CD4-positive, alpha-beta T cell treated with Interleukin-2 at 100 ng/mL for 4 hours (primary cell): Measurements from ENCODE around the gene OPN1MW.
"Not testable (repeated sequence)": the region's sequence is repeated elsewhere in the genome, so short reads cannot be mapped to it uniquely, and the experiment has no call there.

Experiments
- DNase-seq: peaks from one replicate; pipeline ENCODE4 v3.0.0-alpha.2; 2020; ENCODE audit warnings: low spot score

Gene OPN1MW

DNA sequence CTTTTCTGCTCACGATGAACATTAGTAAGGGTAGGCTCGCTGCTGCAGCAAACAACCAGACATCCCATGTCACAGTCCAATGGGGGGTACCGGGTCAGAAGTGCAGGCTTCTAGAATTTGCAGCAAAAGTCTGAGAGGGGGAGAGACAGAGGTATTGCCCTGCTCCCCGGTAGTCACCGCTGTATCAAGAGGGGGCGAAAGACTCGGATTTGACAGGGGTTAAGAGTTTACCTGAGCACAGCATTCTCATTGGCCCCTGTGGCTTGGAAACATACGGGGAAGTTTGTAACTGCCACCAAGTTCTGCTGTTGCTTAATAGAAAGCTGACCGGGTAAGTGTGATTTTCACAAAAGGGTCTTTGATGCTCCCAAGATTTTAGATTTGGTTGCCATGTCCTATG, 28.7 kb downstream of the OPN1MW start:
- not testable (repeated sequence) for DNase-seq

DNA sequence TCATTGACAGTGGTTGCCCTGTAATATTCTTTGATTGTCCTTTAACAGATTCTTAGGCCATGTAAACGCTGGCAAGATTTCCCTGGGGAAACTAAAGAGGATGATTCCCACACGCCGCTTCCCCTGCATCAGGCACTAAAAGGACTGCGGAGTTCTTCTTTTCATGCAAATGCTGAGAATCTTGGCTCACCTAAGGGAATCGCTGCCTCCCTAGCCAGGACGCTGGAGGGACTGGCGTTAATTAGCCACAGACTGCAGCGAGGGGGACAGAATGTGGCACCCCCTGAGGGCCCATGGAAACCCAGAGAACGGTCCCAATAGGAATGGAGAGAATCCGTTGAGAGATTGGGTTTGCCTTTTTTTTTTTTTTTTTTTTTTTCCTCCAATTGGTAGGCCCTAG, 29.1 kb downstream of the OPN1MW start:
- DNase-seq, result not testable (repeated sequence)

DNA sequence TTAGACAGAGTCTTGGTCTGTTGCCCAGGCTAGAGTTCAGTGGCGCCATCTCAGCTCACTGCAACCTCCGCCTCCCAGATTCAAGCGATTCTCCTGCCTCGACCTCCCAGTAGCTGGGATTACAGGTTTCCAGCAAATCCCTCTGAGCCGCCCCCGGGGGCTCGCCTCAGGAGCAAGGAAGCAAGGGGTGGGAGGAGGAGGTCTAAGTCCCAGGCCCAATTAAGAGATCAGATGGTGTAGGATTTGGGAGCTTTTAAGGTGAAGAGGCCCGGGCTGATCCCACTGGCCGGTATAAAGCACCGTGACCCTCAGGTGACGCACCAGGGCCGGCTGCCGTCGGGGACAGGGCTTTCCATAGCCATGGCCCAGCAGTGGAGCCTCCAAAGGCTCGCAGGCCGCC, 37.1 kb downstream of the OPN1MW start, which contains the start of gene OPN1MW2:
Gene OPN1MW2, plus strand, starts transcription at position 301 of the 400 bp plus-strand sequence. Its CDS starts 60 bp downstream, at position 361.
- not testable (repeated sequence) for DNase-seq

DNA sequence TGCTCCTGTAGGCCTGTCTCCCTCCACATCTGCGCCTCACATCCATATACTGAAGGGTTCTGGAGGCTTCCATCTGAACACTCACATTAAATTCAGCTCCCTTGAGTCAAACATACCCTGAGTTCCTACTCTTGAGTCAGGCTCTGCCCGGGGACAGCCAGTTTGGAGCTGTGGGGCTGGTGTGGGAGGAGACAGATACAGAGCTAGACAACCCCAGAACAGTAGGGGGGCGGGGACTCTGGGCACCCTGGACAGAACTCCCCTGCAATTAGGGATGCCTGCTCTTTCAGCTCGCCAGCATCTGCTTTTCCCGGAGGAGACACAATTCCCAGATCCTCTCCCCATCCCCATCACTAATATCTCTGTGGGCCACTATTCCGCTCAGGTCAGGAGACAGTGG, 42.9 kb downstream of the OPN1MW start:
- not testable (repeated sequence) for DNase-seq

DNA sequence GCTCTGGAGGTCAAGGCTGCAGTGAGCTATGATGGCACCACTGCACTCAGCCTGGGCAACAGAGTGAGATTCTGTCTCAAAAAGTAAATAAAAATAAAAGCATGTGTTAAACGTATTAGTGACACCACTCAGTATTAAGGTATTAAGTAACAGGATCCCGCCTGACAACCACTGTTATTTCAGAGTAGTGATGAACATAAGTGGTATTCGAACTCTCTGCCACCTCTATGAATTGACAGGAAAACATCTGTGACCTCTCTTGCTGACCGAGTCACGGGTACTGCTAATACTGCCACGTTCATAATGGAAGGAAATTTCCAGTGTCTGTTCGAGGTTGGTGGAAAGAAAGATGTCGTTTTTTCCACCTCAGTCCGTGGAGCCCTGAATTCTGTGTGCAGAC, 44.3 kb downstream of the OPN1MW start:
- DNase-seq, result not testable (repeated sequence)

DNA sequence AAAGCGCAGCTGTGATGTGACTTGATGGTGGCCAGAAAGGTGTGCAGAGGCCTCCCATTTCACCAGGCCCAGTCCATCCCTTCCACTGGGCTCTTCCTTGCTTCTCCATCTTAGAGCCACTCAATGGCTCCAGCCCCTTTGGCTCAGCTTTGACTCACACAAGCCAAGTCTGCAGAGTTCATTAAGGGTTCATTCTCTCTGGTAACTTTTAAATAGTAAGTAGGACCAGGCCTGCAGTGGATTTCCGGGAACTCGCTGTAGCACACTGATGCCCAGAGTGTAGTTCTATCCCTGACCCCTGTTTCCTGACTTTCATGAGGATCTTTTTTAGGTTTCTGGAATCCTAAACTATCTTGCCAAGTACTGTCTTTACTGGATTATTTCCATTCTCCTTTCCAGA, 49.0 kb downstream of the OPN1MW start:
- not testable (repeated sequence) for DNase-seq

DNA sequence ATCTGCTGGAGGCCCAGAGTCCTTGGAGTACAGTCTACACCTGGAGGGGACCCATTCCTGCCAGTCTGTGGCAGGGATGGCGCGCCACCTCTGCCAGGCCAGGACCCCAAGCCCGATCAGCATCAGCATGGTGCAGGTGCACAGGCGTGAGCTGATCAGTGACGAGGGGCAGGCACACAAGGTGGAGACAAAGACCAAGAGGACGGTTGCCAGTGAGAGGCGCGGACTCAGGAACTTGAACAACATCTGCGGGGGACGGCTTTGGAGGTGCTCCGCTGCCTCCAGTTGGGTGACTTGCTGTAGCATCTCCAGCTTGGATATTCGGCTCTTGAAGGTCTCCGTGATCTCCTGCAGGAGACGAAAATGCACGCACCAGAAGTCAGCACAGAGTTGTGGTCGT, 51.2 kb downstream of the OPN1MW start:
- not testable (repeated sequence) for DNase-seq

DNA sequence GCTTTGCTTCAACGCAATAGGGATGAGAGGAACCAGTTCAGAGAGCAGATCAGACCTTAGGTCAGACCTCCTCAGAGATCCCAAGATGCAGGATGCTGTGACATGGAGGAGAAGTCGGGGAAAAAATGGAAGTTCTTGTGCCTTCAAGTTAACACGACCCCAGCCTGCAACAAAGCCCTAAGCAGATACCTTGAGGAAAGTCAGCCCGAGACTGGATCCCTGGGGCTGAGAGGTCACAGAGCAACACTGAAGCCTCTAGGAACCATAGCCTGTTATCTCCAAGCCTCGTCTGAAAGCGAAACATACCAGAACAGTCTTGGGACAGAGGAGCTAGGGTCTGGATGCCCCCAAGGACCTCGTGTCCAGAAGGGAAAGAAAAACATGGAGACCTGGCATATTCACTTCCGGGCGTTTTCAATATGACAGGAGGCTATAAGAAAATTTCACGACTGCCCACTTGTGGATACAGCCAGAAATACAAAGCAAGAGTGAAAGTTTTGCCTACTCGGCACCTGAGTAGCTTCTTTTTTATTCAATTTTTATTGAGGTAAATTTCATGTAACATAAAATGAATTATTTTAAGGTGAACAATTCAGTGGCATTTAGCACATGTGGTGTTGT, 56.7 kb downstream of the OPN1MW start:
- DNase-seq, result not testable (repeated sequence)

DNA sequence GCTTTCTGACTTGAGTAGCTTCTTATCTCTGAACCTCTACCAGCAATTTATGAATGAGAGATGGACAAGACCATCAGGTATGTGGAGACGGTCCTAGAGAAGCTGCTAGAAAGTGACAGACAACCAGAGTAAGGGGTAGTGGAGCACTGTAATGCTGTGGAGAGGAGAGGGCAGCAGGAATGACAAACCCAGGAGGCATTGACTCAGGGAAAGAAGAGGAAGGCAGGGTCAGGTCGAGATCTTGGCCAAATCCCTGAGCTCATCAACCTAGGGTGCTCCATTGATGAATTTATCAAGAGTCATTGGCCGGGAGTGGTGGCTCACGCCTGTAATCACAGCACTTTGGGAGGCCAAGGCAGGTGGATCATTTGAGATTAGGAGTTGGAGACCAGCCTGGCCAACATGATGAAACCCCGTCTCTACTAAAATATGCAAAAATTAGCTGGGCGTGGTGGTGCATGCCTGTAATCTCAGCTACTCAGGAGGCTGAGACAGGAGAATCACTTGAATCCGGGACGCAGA, 57.6 kb downstream of the OPN1MW start:
- not testable (repeated sequence) for DNase-seq
